ENCODE measurements around the gene CGREF1.
"Not testable (repeated sequence)": the region's sequence is repeated elsewhere in the genome, so short reads cannot be mapped to it uniquely, and the experiment has no call there.

The CGREF1 gene

GRCh38 chr2:27086090-27086723, 32.7 kb downstream of the CGREF1 start:
- peak; percentile 93 to 94 for ATAC-seq

GRCh38 chr2:27085673-27086089, 33.2 kb downstream of the CGREF1 start:
- ATAC-seq: peak in 1 of 2 donors; percentile 1

- ATAC-seq: no peak
These were observed 33.8 kb downstream of the CGREF1 start for GRCh38 chr2:27085062-27085672.

GRCh38 chr2:27084297-27085061, 34.4 kb downstream of the CGREF1 start:
- no peak for ATAC-seq

GRCh38 chr2:27083410-27084296, 35.3 kb downstream of the CGREF1 start:
- no peak for ATAC-seq

GRCh38 chr2:27082773-27083409, 36.0 kb downstream of the CGREF1 start:
- no peak for ATAC-seq

GRCh38 chr2:27081984-27082772, 36.8 kb downstream of the CGREF1 start:
- ATAC-seq: no peak

GRCh38 chr2:27080603-27080936, 38.4 kb downstream of the CGREF1 start:
- ATAC-seq: no peak

- no peak for ATAC-seq
These were observed 38.8 kb downstream of the CGREF1 start for GRCh38 chr2:27080140-27080469.

GRCh38 chr2:27079233-27080139, 39.4 kb downstream of the CGREF1 start:
- ATAC-seq: no peak

- no peak for ATAC-seq
These were observed 40.4 kb downstream of the CGREF1 start, which contains the start of gene EMILIN1 for GRCh38 chr2:27078267-27079194. Gene EMILIN1 (plus strand): TSS chr2:27078615. CDS start chr2:27079066, 451 bp downstream.

- no peak for ATAC-seq
These were observed 41.7 kb downstream of the CGREF1 start for GRCh38 chr2:27077231-27077630.

GRCh38 chr2:27076323-27076722, 42.6 kb downstream of the CGREF1 start:
- no peak for ATAC-seq

GRCh38 chr2:27075566-27075871, 43.4 kb downstream of the CGREF1 start:
- ATAC-seq: not testable (repeated sequence)

GRCh38 chr2:27074738-27075565, 44.0 kb downstream of the CGREF1 start:
- ATAC-seq: no peak

- ATAC-seq: no peak
These were observed 45.1 kb downstream of the CGREF1 start for GRCh38 chr2:27073782-27074181.

GRCh38 chr2:27072920-27073319, 46.0 kb downstream of the CGREF1 start:
- no peak for ATAC-seq

GRCh38 chr2:27071990-27072830, 46.7 kb downstream of the CGREF1 start:
- ATAC-seq: no peak

Measured in activated CD4-positive, CD25-positive, alpha-beta regulatory T cell treated with anti-CD3 and anti-CD28 coated beads, Interleukin-2, amount 50 U/mL, for 24 hours (primary cell).